PC-9 (cell line): Measurements from ENCODE around the gene ST8SIA4. TPM values are rescaled to one million over a fixed set of nuclear protein-coding genes. Genes with fewer than 3 reads are reported as not detected.

Experiments used
- BruUV-seq: library from RNA; stranded (reverse); fragments of 400-500 nt; replicated peaks from 2 replicates; lab custom pipeline; 2021; lab: Mats Ljungman, UMichigan
- CTCF ChIA-PET: fragments of 300-600 bp; sonication (Branson Sonifier 250); formaldehyde crosslinking; loops from one replicate; lab custom pipeline; 2022; ENCODE audit warnings: antibody characterized with exemption; lab: Charles Lee
- POLR2A ChIA-PET: fragments of 300-600 bp; sonication (Branson Sonifier 250); formaldehyde crosslinking; loops from one replicate; lab custom pipeline; 2022; ENCODE audit warnings: antibody characterized with exemption; ENCODE audit not compliant: unreplicated experiment; lab: Charles Lee
- DNase-seq, 2 experiments: peaks; one replicate each; pipeline versions ENCODE4 v3.0.0 to v3.0.0-alpha.2; 2015 to 2022; ENCODE audit warnings: mixed read lengths in 1 of 2
- H2AFZ ChIP-seq: fragments of 200-600 bp; sonication (generic); 2 replicates; pipeline ENCODE4 v1.8.1; 2017; ENCODE audit warnings: antibody characterized with exemption
- H3F3A ChIP-seq: fragments of 200-600 bp; sonication (generic); 2 replicates; pipeline ENCODE4 v1.8.1; 2017; ENCODE audit warnings: antibody characterized with exemption, mild to moderate bottlenecking, low read depth; ENCODE audit not compliant: insufficient read depth
- H3K27ac ChIP-seq: fragments of 200-600 bp; sonication (generic); 2 replicates; pipeline ENCODE4 v1.6.1; 2016; ENCODE audit warnings: mixed run types
- H3K27me3 ChIP-seq: fragments of 200-600 bp; sonication (generic); 2 replicates; pipeline ENCODE4 v1.6.1; 2016; ENCODE audit warnings: low read depth, mixed run types; ENCODE audit not compliant: insufficient read depth
- H3K36me3 ChIP-seq: fragments of 200-600 bp; sonication (generic); 2 replicates; pipeline ENCODE4 v1.6.1; 2016; ENCODE audit warnings: low read depth, mixed run types
- H3K4me1 ChIP-seq: fragments of 200-600 bp; sonication (generic); replicated peaks from 2 replicates; pipeline ENCODE4 v1.6.1; 2016; ENCODE audit warnings: mixed run types; ENCODE audit not compliant: insufficient read depth
- H3K4me2 ChIP-seq: fragments of 200-600 bp; sonication (generic); 2 replicates; pipeline ENCODE4 v1.6.1; 2017; ENCODE audit warnings: mixed run types
- H3K4me3 ChIP-seq: fragments of 200-600 bp; sonication (generic); 2 replicates; pipeline ENCODE4 v1.6.1; 2016; ENCODE audit warnings: mixed run types
- H3K79me2 ChIP-seq: fragments of 200-600 bp; sonication (generic); 2 replicates; pipeline ENCODE4 v1.6.1; 2017; ENCODE audit warnings: low read depth, mixed run types
- H3K9me2 ChIP-seq: fragments of 200-600 bp; sonication (generic); 2 replicates; pipeline ENCODE4 v1.8.1; 2017; ENCODE audit warnings: mild to moderate bottlenecking; ENCODE audit not compliant: insufficient read depth
- H3K9me3 ChIP-seq: fragments of 200-600 bp; sonication (generic); 2 replicates; pipeline ENCODE4 v1.8.1; 2016; ENCODE audit warnings: low read depth; ENCODE audit not compliant: insufficient read depth
- H4K20me1 ChIP-seq: fragments of 200-600 bp; sonication (generic); 2 replicates; pipeline ENCODE4 v1.8.1; 2017; ENCODE audit not compliant: insufficient read depth
- CTCF ChIP-seq: fragments of 200-600 bp; sonication (generic); conservative IDR thresholded peaks from 2 replicates; pipeline ENCODE4 v1.6.1; 2017; ENCODE audit warnings: mixed run types, antibody characterized with exemption, mild to moderate bottlenecking, moderate library complexity
- EZH2 ChIP-seq: fragments of 200-600 bp; sonication (generic); IDR thresholded peaks from 2 replicates; pipeline ENCODE4 v1.8.0; 2017; ENCODE audit warnings: antibody characterized with exemption, low read depth
- intact Hi-C: fragments of 100-400 bp; cut with micrococcal nuclease; formaldehyde crosslinking; loops from one replicate; pipeline ENCODE4 v1.10.0; 2022; ENCODE audit not compliant: unreplicated experiment
- total RNA-seq: library from RNA; stranded (reverse); gene quantifications from 2 replicates; pipeline ENCODE4 v1.2.3, GENCODE V29; 2021

Gene ST8SIA4
- total RNA-seq, 1 experiment from 2014 or later, result 2.4 TPM

DNA sequence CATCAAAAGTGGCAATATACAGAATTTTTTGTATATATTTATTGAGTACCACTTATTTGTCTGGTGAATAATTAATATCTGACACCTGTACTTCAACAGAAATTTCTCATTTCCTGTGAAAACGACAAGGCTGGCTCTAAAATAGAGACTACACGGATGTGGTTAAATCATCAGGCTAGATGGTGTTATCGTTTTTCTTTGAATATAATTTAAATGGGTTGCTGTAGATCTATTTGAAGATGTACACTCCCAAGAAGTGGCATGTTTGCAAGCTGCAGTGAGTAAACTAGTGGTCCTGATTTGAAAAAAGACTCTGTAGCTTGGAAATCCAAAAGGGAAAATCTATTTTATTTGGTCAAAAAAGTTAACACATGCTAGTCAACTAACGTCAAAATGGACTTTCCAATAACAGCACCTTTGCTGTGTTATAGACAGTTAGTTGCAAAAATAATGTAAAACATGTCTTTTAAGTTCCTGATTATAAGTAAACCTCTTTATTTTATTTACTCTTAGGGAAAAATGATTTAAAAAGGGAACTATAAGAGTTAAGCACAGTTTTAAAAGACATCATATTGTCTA is 13.8 kb downstream of the ST8SIA4 start:
- BruUV-seq, result no TSS peak
- H3K4me1 ChIP-seq, result 0 out of 2 replicates have a peak, but pooled peaks cover 13% of the 10 kb centered on the region
- DNase-seq, result no peak
- H3K36me3 ChIP-seq, result no peaks in the 10 kb centered on the region
- CTCF ChIA-PET, result no interaction called here
- no peaks in the 10 kb centered on the region for H3K9me3 ChIP-seq
- peak overlapping the region; percentile 72 for H2AFZ ChIP-seq
- intact Hi-C loops, result no loop called here
- peak overlapping the region; percentile 62; the same call in 1 of the 2 replicates for H3K4me2 ChIP-seq
- H4K20me1 ChIP-seq, result no peaks in the 10 kb centered on the region
- H3K27me3 ChIP-seq, result no peaks in the 10 kb centered on the region
- H3K4me3 ChIP-seq, result peak overlapping the region; percentile 26; the same call in 1 of the 2 replicates
- POLR2A ChIA-PET, result no interaction called here
- H3K9me2 ChIP-seq, result 0 out of 2 replicates have a peak, but pooled peaks cover 3% of the 10 kb centered on the region
- H3K27ac ChIP-seq, result no peak overlapping the region
- no peaks in the 10 kb centered on the region for H3F3A ChIP-seq
- TF ChIP-seq EZH2, result no peak
- no peak for TF ChIP-seq CTCF
- no peaks in the 10 kb centered on the region for H3K79me2 ChIP-seq

- Histone ChIP-seq H3K27me3 (no peaks in the 10 kb centered on the region), H4K20me1 (no peaks in the 10 kb centered on the region), H3K4me3 (no peak overlapping the region), H3K9me2 (no peaks in the 10 kb centered on the region), H3K27ac (no peak overlapping the region), H2AFZ (no peak overlapping the region), H3K79me2 (no peaks in the 10 kb centered on the region), H3K36me3 (no peaks in the 10 kb centered on the region), H3K4me1 (no peaks in the 10 kb centered on the region), H3K4me2 (no peak overlapping the region), H3K9me3 (no peaks in the 10 kb centered on the region), H3F3A (no peaks in the 10 kb centered on the region)
- BruUV-seq, result no TSS peak
- CTCF ChIA-PET, result no interaction called here
- TF ChIP-seq EZH2, result no peak
- intact Hi-C loops, result no loop called here
- DNase-seq, result no peak
- POLR2A ChIA-PET, result interaction anchor here (0.6 kb wide), 1 partner anchor 799 kb away, joined by 6 read pairs; no protein-coding TSS in a partner anchor
Measured at GRCh38 chr5:100877274-100877673, 25.8 kb downstream of the ST8SIA4 start.

- H3K79me2 ChIP-seq, result no peaks in the 10 kb centered on the region
- TF ChIP-seq CTCF (no peak), EZH2 (no peak)
- H2AFZ ChIP-seq, result 0 out of 2 replicates have a peak overlapping the region, but pooled peaks have one; percentile 26
- no peaks in the 10 kb centered on the region for H3K9me2 ChIP-seq
- DNase-seq, result no peak
- H3F3A ChIP-seq, result no peaks in the 10 kb centered on the region
- no peaks in the 10 kb centered on the region for H3K4me1 ChIP-seq
- ChIA-PET CTCF (no interaction called here), POLR2A (no interaction called here)
- no peak overlapping the region for H3K4me2 ChIP-seq
- H3K36me3 ChIP-seq, result no peaks in the 10 kb centered on the region
- no peaks in the 10 kb centered on the region; the same call in 1 of the 2 replicates for H3K9me3 ChIP-seq
- H3K27me3 ChIP-seq, result no peaks in the 10 kb centered on the region
- no peaks in the 10 kb centered on the region; the same call in 1 of the 2 replicates for H4K20me1 ChIP-seq
- H3K27ac ChIP-seq, result no peak overlapping the region
- intact Hi-C loops, result no loop called here
- BruUV-seq, result no TSS peak
- H3K4me3 ChIP-seq, result no peak overlapping the region
Measured at GRCh38 chr5:100872408-100873190, 30.5 kb downstream of the ST8SIA4 start.
